Common myeloid progenitor, CD34-positive (primary cell): ENCODE results near the gene CASTOR2.

Experiments used
- CTCF ChIA-PET: fragments of 350-600 bp; sonication (Branson Sonifier 250); formaldehyde crosslinking; loops from one replicate; lab custom pipeline; 2021; ENCODE audit warnings: antibody characterized with exemption; lab: Charles Lee
- POLR2A ChIA-PET: fragments of 350-600 bp; sonication (Branson Sonifier 250); formaldehyde crosslinking; loops from one replicate; lab custom pipeline; 2021; ENCODE audit warnings: antibody characterized with exemption; lab: Charles Lee
- DNase-seq, 3 donors: peaks; one replicate each; pipeline versions ENCODE4 v3.0.0 to v3.0.0-alpha.2; 2013
- H3K27ac ChIP-seq, 2 experiments: 1 replicate in 1 of 2; 2 replicates in 1 of 2; pipeline ENCODE4 v1.7.0; 2013; ENCODE audit warnings: inconsistent platforms in 2 of 2, low read length in 2 of 2, mild to moderate bottlenecking in 2 of 2, low read depth in 1 of 2, moderate library complexity in 1 of 2; ENCODE audit not compliant: severe bottlenecking in 2 of 2, insufficient read depth in 1 of 2, poor library complexity in 1 of 2
- H3K27me3 ChIP-seq, 5 experiments: replicated peaks in 2 of 5; 1 replicate in 3 of 5; 2 replicates in 2 of 5; pipeline versions ENCODE4 v1.6.1 to v1.7.0; 2013; ENCODE audit warnings: low read length in 4 of 5, mild to moderate bottlenecking in 2 of 5, moderate library complexity in 2 of 5, inconsistent platforms in 1 of 5; ENCODE audit not compliant: insufficient read depth in 5 of 5, control insufficient read depth in 4 of 5
- H3K36me3 ChIP-seq, 4 experiments: 1 replicate in 2 of 4; 2 replicates in 2 of 4; pipeline versions ENCODE4 v1.6.1 to v1.7.0; 2013; ENCODE audit warnings: low read length in 3 of 4, control low read depth in 1 of 4, mild to moderate bottlenecking in 1 of 4; ENCODE audit not compliant: control insufficient read depth in 4 of 4, insufficient read depth in 4 of 4
- H3K4me1 ChIP-seq, 4 experiments: 1 replicate in 3 of 4; 2 replicates in 1 of 4; pipeline versions ENCODE4 v1.6.1 to v1.7.1; 2013; ENCODE audit warnings: low read length in 3 of 4, mild to moderate bottlenecking in 3 of 4, control low read depth in 1 of 4, inconsistent platforms in 1 of 4, moderate library complexity in 1 of 4; ENCODE audit not compliant: control insufficient read depth in 4 of 4, insufficient read depth in 4 of 4; ENCODE audit errors: control extremely low read depth in 1 of 4
- H3K4me3 ChIP-seq, 7 experiments: 1 replicate in 4 of 7; 2 replicates in 3 of 7; pipeline versions ENCODE4 v1.5.1 to v1.7.0; 2013; ENCODE audit warnings: mild to moderate bottlenecking in 7 of 7, low read length in 6 of 7, moderate library complexity in 6 of 7, inconsistent platforms in 2 of 7, low read depth in 2 of 7, control low read depth in 1 of 7; ENCODE audit not compliant: insufficient read depth in 4 of 7, control insufficient read depth in 1 of 7; ENCODE audit errors: extremely low read depth in 1 of 7
- H3K9me3 ChIP-seq, 5 experiments: 1 replicate in 4 of 5; 2 replicates in 1 of 5; pipeline versions ENCODE4 v1.6.1 to v1.7.1; 2013; ENCODE audit warnings: low read length in 4 of 5, mild to moderate bottlenecking in 2 of 5, inconsistent platforms in 1 of 5, low read depth in 1 of 5, moderate library complexity in 1 of 5; ENCODE audit not compliant: control insufficient read depth in 4 of 5, insufficient read depth in 2 of 5; ENCODE audit errors: control extremely low read depth in 1 of 5
- WGBS: methylation state at CpG from one replicate; pipeline ENCODE4 v1.1.5; 2013; ENCODE audit not compliant: insufficient coverage; 5-methylcytosine and 5-hydroxymethylcytosine counted together

Gene CASTOR2

DNA sequence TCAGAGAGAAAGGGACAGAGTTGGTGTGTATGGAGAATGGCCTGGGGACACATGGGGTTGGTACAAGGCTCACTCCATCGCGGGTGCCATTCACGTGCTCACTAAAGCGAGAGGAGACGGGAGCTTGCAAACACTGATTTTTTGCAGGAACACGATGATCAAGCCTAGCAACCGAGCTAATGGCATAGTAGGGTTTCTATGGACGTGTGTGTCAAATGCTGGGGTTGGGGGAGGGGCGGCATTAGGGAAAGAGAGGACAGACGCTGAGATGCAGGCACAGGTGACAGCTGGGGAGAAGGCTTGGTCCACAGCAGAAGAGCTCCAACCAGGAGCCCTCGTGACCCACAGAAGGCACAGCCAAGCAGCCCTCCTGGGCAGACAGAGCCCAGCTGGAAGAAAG is 75.2 kb downstream of the CASTOR2 start:
- CTCF ChIA-PET, result no interaction called here
- no peaks in the 10 kb centered on the region for H3K27me3 ChIP-seq
- H3K4me1 ChIP-seq, result no peaks in the 10 kb centered on the region
- no peak overlapping the region for H3K27ac ChIP-seq
- WGBS, result 97% methylated on average over 9 of the region's 11 CpGs
- H3K4me3 ChIP-seq, result no peak overlapping the region
- DNase-seq, result no peak
- H3K36me3 ChIP-seq, result peaks cover 10 to 23% (median 19%) of the 10 kb centered on the region in 4 experiments
- no peaks in the 10 kb centered on the region for H3K9me3 ChIP-seq
- POLR2A ChIA-PET, result no interaction called here

DNA sequence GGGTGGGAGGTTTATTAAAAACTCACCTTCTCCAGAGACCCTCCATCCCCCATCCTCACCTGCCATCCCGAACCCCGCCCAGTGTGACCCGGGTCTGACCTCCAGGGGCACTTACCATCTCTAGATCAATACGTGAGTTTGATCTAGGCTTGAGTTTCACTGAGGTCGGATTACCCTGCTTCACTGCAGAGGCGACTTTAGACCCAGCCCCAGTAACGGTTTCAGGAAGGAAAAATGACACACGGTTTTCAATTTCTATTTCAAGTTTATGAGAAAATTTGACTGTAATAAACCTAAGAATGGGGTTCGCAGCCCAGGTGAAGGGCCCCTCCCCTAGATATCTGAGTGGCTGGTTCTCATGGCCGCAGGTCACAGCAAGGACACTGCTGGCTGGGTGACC is 76.0 kb downstream of the CASTOR2 start:
- Histone ChIP-seq H3K27me3 (no peaks in the 10 kb centered on the region), H3K27ac (no peak overlapping the region), H3K9me3 (no peaks in the 10 kb centered on the region), H3K4me3 (no peak overlapping the region), H3K36me3 (peaks cover 10 to 27% (median 20%) of the 10 kb centered on the region in 4 experiments), H3K4me1 (no peaks in the 10 kb centered on the region)
- WGBS, result 93% methylated on average over 10 of the region's 10 CpGs
- POLR2A ChIA-PET, result no interaction called here
- DNase-seq, result no peak
- CTCF ChIA-PET, result no interaction called here

DNA sequence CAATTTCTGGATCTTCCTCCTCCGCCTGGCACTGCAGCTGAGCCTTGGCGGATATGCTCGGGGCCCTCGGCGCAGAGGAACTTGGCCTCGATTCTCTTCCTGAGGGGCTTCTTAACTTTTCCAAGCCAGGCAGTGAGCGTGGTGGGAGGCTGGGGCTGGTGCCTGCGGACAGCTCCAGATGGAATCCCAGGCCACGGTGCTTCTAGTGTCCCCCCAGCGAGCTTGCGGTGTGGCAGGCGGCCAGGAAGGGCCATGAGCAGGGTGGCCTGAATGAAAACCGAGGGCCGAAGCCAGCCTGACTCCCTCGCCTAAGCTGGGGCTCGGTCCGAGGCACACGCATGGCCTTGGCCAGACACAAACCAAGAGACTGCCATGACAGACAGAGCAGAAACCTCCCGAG is 77.8 kb downstream of the CASTOR2 start:
- H3K9me3 ChIP-seq, result no peaks in the 10 kb centered on the region
- WGBS, result 96% methylated on average over 19 of the region's 19 CpGs
- ChIA-PET POLR2A (no interaction called here), CTCF (no interaction called here)
- no peak overlapping the region for H3K4me3 ChIP-seq
- H3K36me3 ChIP-seq, result peaks cover 14 to 38% (median 24%) of the 10 kb centered on the region in 4 experiments
- H3K4me1 ChIP-seq, result no peaks in the 10 kb centered on the region
- DNase-seq, result no peak
- H3K27ac ChIP-seq, result no peak overlapping the region
- no peaks in the 10 kb centered on the region for H3K27me3 ChIP-seq

DNA sequence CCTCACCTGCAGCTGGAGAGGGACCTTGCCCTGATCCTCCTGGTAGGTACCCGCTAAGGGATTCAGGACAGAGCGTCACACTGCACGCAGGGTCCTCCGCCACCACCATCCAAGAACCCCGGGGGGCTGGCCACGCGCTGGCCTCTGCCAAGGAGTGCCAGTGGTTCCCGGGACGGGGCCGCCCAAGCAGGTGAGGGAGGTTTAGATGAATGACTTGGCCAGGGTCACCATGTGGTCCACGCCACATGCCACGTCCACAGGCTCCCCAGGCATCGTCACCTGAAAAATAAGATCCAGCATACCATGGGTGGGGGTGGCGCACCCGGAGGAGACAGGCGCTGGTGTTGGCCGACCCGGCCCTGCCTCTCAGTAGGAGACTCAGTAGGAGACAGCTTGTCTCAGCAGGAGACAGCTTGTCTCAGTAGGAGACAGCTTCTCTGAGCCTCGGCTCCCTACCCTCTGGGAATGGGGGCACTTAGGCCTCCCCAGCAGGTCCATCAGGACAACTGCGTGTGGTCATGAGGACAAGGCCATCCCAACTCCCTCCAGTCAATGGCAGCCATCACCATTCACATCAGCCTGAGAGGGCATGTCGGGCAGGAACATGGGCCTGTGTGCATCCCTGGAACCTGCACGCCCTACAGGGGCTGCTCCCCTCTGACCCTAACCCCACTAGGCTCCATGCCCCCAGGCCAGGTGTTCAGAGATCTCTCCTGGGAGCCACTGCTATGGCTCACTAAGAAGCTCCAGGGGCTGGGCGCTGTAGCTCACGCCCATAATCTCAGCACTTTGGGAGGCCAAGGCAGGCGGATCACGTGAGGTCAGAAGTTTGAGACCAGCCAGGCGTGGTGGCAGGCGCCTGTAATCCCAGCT is 78.6 kb downstream of the CASTOR2 start:
- POLR2A ChIA-PET, result no interaction called here

DNA sequence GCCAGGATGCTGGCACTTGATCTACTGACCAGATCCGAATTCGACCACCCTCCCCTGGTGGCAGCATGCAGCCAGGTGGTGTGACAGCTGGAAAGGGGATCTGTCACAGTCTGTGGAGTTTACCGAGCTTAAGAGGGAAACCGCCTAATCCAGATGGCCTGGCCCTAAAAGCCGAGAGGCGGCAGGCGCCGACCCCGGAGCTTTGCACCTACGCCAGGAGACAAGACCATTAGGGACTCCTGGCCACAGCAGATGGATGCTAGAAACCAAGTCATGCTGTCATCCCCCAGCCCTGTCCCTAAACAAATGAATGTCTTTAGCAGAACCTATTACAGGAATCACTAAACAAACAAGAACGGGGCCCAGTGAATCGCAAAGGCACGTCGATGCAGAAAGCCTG is 81.4 kb downstream of the CASTOR2 start:
- DNase-seq, result no peak
- H3K27ac ChIP-seq, result no peak overlapping the region
- WGBS, result 96% methylated on average over 14 of the region's 14 CpGs
- H3K27me3 ChIP-seq, result no peaks in the 10 kb centered on the region
- ChIA-PET POLR2A (no interaction called here), CTCF (interaction anchor here (1.2 to 1.7 kb wide), 3 partner anchors 10 to 17 kb away, joined by 3 to 5 read pairs (median 4); no protein-coding TSS in a partner anchor)
- no peaks in the 10 kb centered on the region for H3K9me3 ChIP-seq
- H3K36me3 ChIP-seq, result peaks cover 15 to 58% (median 44%) of the 10 kb centered on the region in 4 experiments
- H3K4me1 ChIP-seq, result no peaks in the 10 kb centered on the region
- H3K4me3 ChIP-seq, result no peak overlapping the region

More for the DNA sequence above, 78.6 kb downstream of the CASTOR2 start:
- H3K36me3 ChIP-seq, result peaks cover 14 to 38% (median 26%) of the 10 kb centered on the region in 4 experiments
- H3K27me3 ChIP-seq, result no peaks in the 10 kb centered on the region
- no peaks in the 10 kb centered on the region for H3K9me3 ChIP-seq
- H3K4me1 ChIP-seq, result no peaks in the 10 kb centered on the region
- no peak overlapping the region for H3K27ac ChIP-seq
- no peak for DNase-seq
- CTCF ChIA-PET, result no interaction called here
- no peak overlapping the region for H3K4me3 ChIP-seq
- 97% methylated on average over 27 of the region's 28 CpGs for WGBS

DNA sequence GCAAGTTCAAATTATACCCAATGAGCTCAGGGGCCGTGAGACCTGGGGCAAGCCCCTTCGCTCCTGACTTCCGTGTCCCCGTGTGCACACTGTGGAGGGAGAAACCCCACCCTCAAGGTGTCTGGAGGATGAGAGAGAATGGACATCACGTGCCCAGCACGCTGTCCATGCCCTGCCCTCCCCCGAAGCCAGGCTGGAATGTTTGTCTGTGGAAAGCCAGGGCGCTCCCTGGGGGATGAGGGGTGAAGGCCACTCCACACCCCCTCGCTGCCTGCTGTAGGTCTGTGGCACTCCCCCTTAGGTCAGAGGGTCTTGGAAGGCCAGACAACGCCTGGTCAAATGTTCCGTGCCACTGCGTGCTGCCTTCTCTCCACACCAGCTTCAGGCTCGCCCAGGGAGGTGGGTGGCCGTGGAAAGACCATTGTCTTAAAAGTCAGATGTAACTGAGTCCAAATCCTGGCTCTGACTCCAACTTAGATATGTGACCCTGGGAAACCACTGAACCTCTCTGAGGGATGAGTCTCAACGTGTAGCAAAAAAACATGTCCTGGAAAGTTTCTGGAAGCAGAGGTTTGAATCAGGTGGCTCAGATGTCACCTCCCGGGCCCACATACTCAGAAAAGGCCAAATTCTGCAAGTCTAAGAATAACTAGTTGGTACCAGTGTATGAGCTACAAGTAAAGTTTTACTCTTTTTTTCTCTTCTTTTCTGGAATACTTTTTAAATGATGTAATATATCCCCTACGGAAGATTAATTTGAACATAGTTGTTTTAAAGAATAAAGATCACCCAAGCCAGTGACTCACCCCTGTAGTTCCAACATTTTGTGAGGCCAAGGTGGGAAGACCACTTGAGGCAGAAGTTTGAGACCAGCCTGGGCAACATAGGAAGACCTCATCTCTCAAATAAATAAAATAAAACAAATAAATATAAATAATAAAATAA is 84.2 kb downstream of the CASTOR2 start:
- peaks cover 20 to 62% (median 43%) of the 10 kb centered on the region in 4 experiments for H3K36me3 ChIP-seq
- H3K4me3 ChIP-seq, result no peak overlapping the region
- ChIA-PET CTCF (interaction anchor here (1.0 kb wide), 1 partner anchor 16 kb away, joined by 3 read pairs; no protein-coding TSS in a partner anchor), POLR2A (no interaction called here)
- DNase-seq, result no peak
- H3K9me3 ChIP-seq, result no peaks in the 10 kb centered on the region
- H3K27ac ChIP-seq, result no peak overlapping the region
- no peaks in the 10 kb centered on the region for H3K27me3 ChIP-seq
- over 99% methylated on average over 13 of the region's 17 CpGs for whole genome bisulfite sequencing
- no peaks in the 10 kb centered on the region for H3K4me1 ChIP-seq
